Breast epithelium (tissue), 4 donors: ENCODE measurements around the gene ENOX1. TPM values are rescaled to one million over a fixed set of nuclear protein-coding genes. Genes with fewer than 3 reads are reported as not detected.

Experiments
- DNase-seq, 2 donors: peaks; one replicate each; pipeline ENCODE4 v3.0.0-alpha.2; 2019; ENCODE audit warnings: low spot score in 2 of 2
- H3K27ac ChIP-seq, 2 donors: fragments of 200-600 bp; sonication (generic) in 1 of 2; one replicate each; pipeline ENCODE4 v1.5.1; 2016 to 2019; ENCODE audit warnings: mild to moderate bottlenecking in 1 of 2
- H3K27me3 ChIP-seq, 2 donors: fragments of 200-600 bp; sonication (generic) in 1 of 2; one replicate each; pipeline versions ENCODE4 v1.5.1 to v1.6.0; 2017 to 2019; ENCODE audit warnings: control low read depth in 1 of 2, mild to moderate bottlenecking in 1 of 2
- H3K36me3 ChIP-seq: fragments of 200-600 bp; one replicate; pipeline ENCODE4 v1.5.1; 2019
- H3K4me1 ChIP-seq, 2 donors: fragments of 200-600 bp; sonication (generic); one replicate each; pipeline ENCODE4 v1.5.1; 2016 to 2019; ENCODE audit warnings: control low read depth in 1 of 2
- H3K4me3 ChIP-seq, 3 donors: fragments of 200-600 bp; sonication (generic); 1 replicate in 2 of 3; 2 replicates in 1 of 3; pipeline ENCODE4 v1.5.1; 2016 to 2019; ENCODE audit warnings: mild to moderate bottlenecking in 3 of 3, moderate library complexity in 2 of 3
- H3K9me3 ChIP-seq, 2 donors: fragments of 200-600 bp; sonication (generic) in 1 of 2; one replicate each; pipeline ENCODE4 v1.5.1; 2016 to 2019; ENCODE audit warnings: control low read depth in 1 of 2
- CTCF ChIP-seq, 3 donors: fragments of 450-650 bp; IDR thresholded peaks; one replicate each; pipeline ENCODE4 v1.5.1; 2016 to 2017; ENCODE audit warnings: antibody characterized with exemption in 3 of 3, mild to moderate bottlenecking in 3 of 3, moderate library complexity in 3 of 3
- POLR2A ChIP-seq: fragments of 450-650 bp; IDR thresholded peaks from one replicate; pipeline ENCODE4 v1.6.1; 2016; ENCODE audit warnings: antibody characterized with exemption, mild to moderate bottlenecking, moderate library complexity
- POLR2AphosphoS5 ChIP-seq, 3 donors: sonication (generic); formaldehyde crosslinking; IDR thresholded peaks; one replicate each; pipeline ENCODE4 v1.6.1; 2017; ENCODE audit warnings: antibody characterized with exemption in 3 of 3
- intact Hi-C: fragments of 100-400 bp; cut with DNase I; formaldehyde crosslinking; loops from one replicate; pipeline ENCODE4 v1.15.1; 2023; ENCODE audit warnings: low total_unique reads
- total RNA-seq, 3 donors: library from RNA; depleted of rRNA; stranded (reverse); fragments of >200 nt; gene quantifications; one replicate each; pipeline ENCODE4 v1.1.0, GENCODE V29; 2016

ENOX1 gene
- total RNA-seq, 3 donors from 2014 or later: 1.9 to 2.3 (median 2.0) TPM

- no peak for DNase-seq
- Histone ChIP-seq H3K4me3 (no peak overlapping the region), H3K9me3 (no peaks in the 10 kb centered on the region), H3K4me1 (no peaks in the 10 kb centered on the region), H3K27me3 (no peaks in the 10 kb centered on the region), H3K36me3 (no peaks in the 10 kb centered on the region), H3K27ac (no peak overlapping the region)
- intact Hi-C loops: no loop called here
- no peak for TF ChIP-seq POLR2A
- TF ChIP-seq POLR2AphosphoS5 (IDR thresholded peaks at IDR 0.05): no peak
- no peak for TF ChIP-seq CTCF (IDR thresholded peaks at IDR 0.05)
Measured at GRCh38 chr13:43347877-43348276, 438.9 kb downstream of the ENOX1 start.

GRCh38 chr13:43346427-43346826 is 440.3 kb downstream of the ENOX1 start:
- no peak for DNase-seq
- no peaks in the 10 kb centered on the region for H3K9me3 ChIP-seq
- H3K4me1 ChIP-seq: no peaks in the 10 kb centered on the region
- no peak for TF ChIP-seq POLR2AphosphoS5 (IDR thresholded peaks at IDR 0.05)
- no peak for TF ChIP-seq POLR2A
- TF ChIP-seq CTCF (IDR thresholded peaks at IDR 0.05): no peak
- intact Hi-C loops: no loop called here
- no peak overlapping the region for H3K27ac ChIP-seq
- no peak overlapping the region for H3K4me3 ChIP-seq
- H3K36me3 ChIP-seq: no peaks in the 10 kb centered on the region
- H3K27me3 ChIP-seq: no peaks in the 10 kb centered on the region

GRCh38 chr13:43343645-43344044 is 443.1 kb downstream of the ENOX1 start:
- DNase-seq: no peak
- Histone ChIP-seq H3K27me3 (no peaks in the 10 kb centered on the region), H3K9me3 (no peaks in the 10 kb centered on the region), H3K36me3 (no peaks in the 10 kb centered on the region), H3K27ac (no peak overlapping the region), H3K4me1 (no peaks in the 10 kb centered on the region), H3K4me3 (no peak overlapping the region)
- intact Hi-C loops: no loop called here
- TF ChIP-seq POLR2A: no peak
- TF ChIP-seq POLR2AphosphoS5 (IDR thresholded peaks at IDR 0.05): no peak
- no peak for TF ChIP-seq CTCF (IDR thresholded peaks at IDR 0.05)

GRCh38 chr13:43339805-43340550 is 446.8 kb downstream of the ENOX1 start:
- H3K27ac ChIP-seq: no peak overlapping the region
- H3K4me3 ChIP-seq: no peak overlapping the region
- H3K4me1 ChIP-seq: no peaks in the 10 kb centered on the region
- no peaks in the 10 kb centered on the region for H3K36me3 ChIP-seq
- no peak for DNase-seq
- no peaks in the 10 kb centered on the region for H3K27me3 ChIP-seq
- H3K9me3 ChIP-seq: no peaks in the 10 kb centered on the region
- intact Hi-C loops: no loop called here
- TF ChIP-seq POLR2AphosphoS5 (IDR thresholded peaks at IDR 0.05) (no peak), POLR2A (no peak), CTCF (IDR thresholded peaks at IDR 0.05) (no peak)

GRCh38 chr13:43339145-43339804 is 447.5 kb downstream of the ENOX1 start:
- H3K4me1 ChIP-seq: no peaks in the 10 kb centered on the region
- no peak overlapping the region for H3K4me3 ChIP-seq
- intact Hi-C loops: no loop called here
- no peaks in the 10 kb centered on the region for H3K36me3 ChIP-seq
- no peaks in the 10 kb centered on the region for H3K27me3 ChIP-seq
- no peak for DNase-seq
- no peak overlapping the region for H3K27ac ChIP-seq
- TF ChIP-seq POLR2A (no peak), CTCF (IDR thresholded peaks at IDR 0.05) (no peak)
- H3K9me3 ChIP-seq: no peaks in the 10 kb centered on the region
